ENCODE measurements around the gene NRAS.

The NRAS gene

GRCh38 chr1:114737314-114737849 lies 20.8 kb upstream of the NRAS start:
- Mint-ChIP-seq H3K36me3 (ENCODE audit: low read depth) (peaks cover 78% of the 10 kb centered on the region), H3K4me3 (no peak overlapping the region), H3K27me3 (ENCODE audit: low read depth, poor library complexity) (no peaks in the 10 kb centered on the region), H3K9me3 (no peaks in the 10 kb centered on the region), H3K4me1 (no peaks in the 10 kb centered on the region), H3K27ac (peak overlapping the region; percentile 52)
- no peak for DNase-seq
- no peak for TF ChIP-seq CTCF (IDR thresholded peaks at IDR 0.05)

- peaks cover 78% of the 10 kb centered on the region for H3K36me3 Mint-ChIP-seq (ENCODE audit: low read depth)
- no peaks in the 10 kb centered on the region for H3K9me3 Mint-ChIP-seq
- DNase-seq, result no peak
- H3K27ac Mint-ChIP-seq, result no peak overlapping the region
- H3K4me1 Mint-ChIP-seq, result no peaks in the 10 kb centered on the region
- no peaks in the 10 kb centered on the region for H3K27me3 Mint-ChIP-seq (ENCODE audit: low read depth, poor library complexity)
- no peak overlapping the region for H3K4me3 Mint-ChIP-seq
- TF ChIP-seq CTCF (IDR thresholded peaks at IDR 0.05), result no peak
Observed at GRCh38 chr1:114735479-114735878, 18.9 kb upstream of the NRAS start.

GRCh38 chr1:114729782-114730181 lies 13.2 kb upstream of the NRAS start:
- Mint-ChIP-seq H3K27ac (no peak overlapping the region), H3K4me3 (no peak overlapping the region), H3K9me3 (no peaks in the 10 kb centered on the region), H3K36me3 (ENCODE audit: low read depth) (peaks cover 86% of the 10 kb centered on the region), H3K27me3 (ENCODE audit: low read depth, poor library complexity) (peaks cover 3% of the 10 kb centered on the region), H3K4me1 (no peaks in the 10 kb centered on the region)
- no peak for DNase-seq
- TF ChIP-seq CTCF (IDR thresholded peaks at IDR 0.05), result no peak

GRCh38 chr1:114728553-114728952 lies 12.0 kb upstream of the NRAS start:
- no peak overlapping the region for H3K4me3 Mint-ChIP-seq
- no peak for DNase-seq
- H3K4me1 Mint-ChIP-seq, result no peaks in the 10 kb centered on the region
- H3K27me3 Mint-ChIP-seq (ENCODE audit: low read depth, poor library complexity), result peaks cover 3% of the 10 kb centered on the region
- H3K9me3 Mint-ChIP-seq, result no peaks in the 10 kb centered on the region
- H3K36me3 Mint-ChIP-seq (ENCODE audit: low read depth), result peaks cover 86% of the 10 kb centered on the region
- no peak for TF ChIP-seq CTCF (IDR thresholded peaks at IDR 0.05)
- no peak overlapping the region for H3K27ac Mint-ChIP-seq

GRCh38 chr1:114725230-114725629 lies 8.7 kb upstream of the NRAS start:
- H3K27me3 Mint-ChIP-seq (ENCODE audit: low read depth, poor library complexity), result peaks cover 3% of the 10 kb centered on the region
- DNase-seq, result no peak
- no peak overlapping the region for H3K4me3 Mint-ChIP-seq
- no peak overlapping the region for H3K27ac Mint-ChIP-seq
- no peak for TF ChIP-seq CTCF (IDR thresholded peaks at IDR 0.05)
- H3K36me3 Mint-ChIP-seq (ENCODE audit: low read depth), result peaks cover 92% of the 10 kb centered on the region
- H3K4me1 Mint-ChIP-seq, result no peaks in the 10 kb centered on the region
- no peaks in the 10 kb centered on the region for H3K9me3 Mint-ChIP-seq

- peaks cover 88% of the 10 kb centered on the region for H3K36me3 Mint-ChIP-seq (ENCODE audit: low read depth)
- no peaks in the 10 kb centered on the region for H3K4me1 Mint-ChIP-seq
- DNase-seq, result no peak
- TF ChIP-seq CTCF (IDR thresholded peaks at IDR 0.05), result no peak
- H3K4me3 Mint-ChIP-seq, result no peak overlapping the region
- H3K27ac Mint-ChIP-seq, result no peak overlapping the region
- no peaks in the 10 kb centered on the region for H3K27me3 Mint-ChIP-seq (ENCODE audit: low read depth, poor library complexity)
- no peaks in the 10 kb centered on the region for H3K9me3 Mint-ChIP-seq
Observed at GRCh38 chr1:114723915-114724314, 7.3 kb upstream of the NRAS start.

All from nephron progenitor cell (in vitro differentiated cells).